ENCODE measurements around the gene AKAP6.

DNA sequence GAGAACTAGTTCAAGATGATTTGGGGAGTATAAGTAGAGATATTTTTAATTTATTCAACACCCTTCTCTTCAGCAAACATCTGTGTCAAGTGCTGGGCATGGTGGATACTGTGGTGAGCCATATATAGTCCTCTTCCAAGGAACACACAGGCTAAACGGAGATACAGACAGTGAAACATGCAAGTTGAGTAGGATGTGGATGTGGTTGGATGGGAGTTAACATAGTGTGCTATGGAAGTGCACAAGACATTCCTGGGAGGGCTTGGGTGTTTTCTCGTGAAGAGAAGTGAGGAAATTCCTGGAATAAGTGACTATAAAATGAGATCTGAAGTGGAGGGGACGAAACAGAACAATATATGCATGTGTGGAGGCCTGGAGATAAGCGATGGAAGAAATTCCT lies 428.5 kb downstream of the AKAP6 start:
- TF ChIP-seq, protein P1, sequence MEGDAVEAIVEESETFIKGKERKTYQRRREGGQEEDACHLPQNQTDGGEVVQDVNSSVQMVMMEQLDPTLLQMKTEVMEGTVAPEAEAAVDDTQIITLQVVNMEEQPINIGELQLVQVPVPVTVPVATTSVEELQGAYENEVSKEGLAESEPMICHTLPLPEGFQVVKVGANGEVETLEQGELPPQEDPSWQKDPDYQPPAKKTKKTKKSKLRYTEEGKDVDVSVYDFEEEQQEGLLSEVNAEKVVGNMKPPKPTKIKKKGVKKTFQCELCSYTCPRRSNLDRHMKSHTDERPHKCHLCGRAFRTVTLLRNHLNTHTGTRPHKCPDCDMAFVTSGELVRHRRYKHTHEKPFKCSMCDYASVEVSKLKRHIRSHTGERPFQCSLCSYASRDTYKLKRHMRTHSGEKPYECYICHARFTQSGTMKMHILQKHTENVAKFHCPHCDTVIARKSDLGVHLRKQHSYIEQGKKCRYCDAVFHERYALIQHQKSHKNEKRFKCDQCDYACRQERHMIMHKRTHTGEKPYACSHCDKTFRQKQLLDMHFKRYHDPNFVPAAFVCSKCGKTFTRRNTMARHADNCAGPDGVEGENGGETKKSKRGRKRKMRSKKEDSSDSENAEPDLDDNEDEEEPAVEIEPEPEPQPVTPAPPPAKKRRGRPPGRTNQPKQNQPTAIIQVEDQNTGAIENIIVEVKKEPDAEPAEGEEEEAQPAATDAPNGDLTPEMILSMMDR (IDR thresholded peaks at IDR 0.05), result no peak
- no peak for TF ChIP-seq EP300 (IDR thresholded peaks at IDR 0.05)
